Endothelial cell (in vitro differentiated cells): ENCODE results near the gene NNMT. TPM values are rescaled to one million over a fixed set of nuclear protein-coding genes. Genes with fewer than 3 reads are reported as not detected.

ENCODE experiments used
- DNase-seq: peaks from one replicate; pipeline ENCODE4 v3.0.0; 2021; ENCODE audit warnings: low spot score
- H3K27ac Mint-ChIP-seq: one replicate; pipeline ENCODE4 v1.8.0; 2021; ENCODE audit warnings: mixed read lengths, inconsistent platforms; ENCODE audit not compliant: unreplicated experiment
- H3K27me3 Mint-ChIP-seq: one replicate; pipeline ENCODE4 v1.8.0; 2021; ENCODE audit warnings: mild to moderate bottlenecking, moderate library complexity, mixed read lengths, inconsistent platforms; ENCODE audit not compliant: unreplicated experiment
- H3K36me3 Mint-ChIP-seq: one replicate; pipeline ENCODE4 v1.8.0; 2021; ENCODE audit warnings: mild to moderate bottlenecking, low read depth, mixed read lengths, inconsistent platforms; ENCODE audit not compliant: unreplicated experiment
- H3K4me1 Mint-ChIP-seq: one replicate; pipeline ENCODE4 v1.8.0; 2021; ENCODE audit warnings: mild to moderate bottlenecking, mixed read lengths, inconsistent platforms; ENCODE audit not compliant: unreplicated experiment
- H3K4me3 Mint-ChIP-seq: one replicate; pipeline ENCODE4 v1.8.0; 2021; ENCODE audit warnings: mild to moderate bottlenecking, mixed read lengths, inconsistent platforms; ENCODE audit not compliant: unreplicated experiment
- H3K9me3 Mint-ChIP-seq: one replicate; pipeline ENCODE4 v1.8.0; 2021; ENCODE audit warnings: mixed read lengths, inconsistent platforms; ENCODE audit not compliant: unreplicated experiment
- total RNA-seq: library from RNA; stranded (reverse); fragmentation: NEBNext Ultra II Directional; extraction: Animal tissue kit (Norgen Biotek cat#: 25700); gene quantifications from one replicate; pipeline ENCODE4 v1.2.1, GENCODE V29; 2021; ENCODE audit not compliant: unreplicated experiment
- TF ChIP-seq, protein P1 (sequence below): fragments of 200-600 bp; sonication (generic); IDR thresholded peaks from one replicate; pipeline ENCODE4 v1.5.0; 2021; ENCODE audit warnings: antibody characterized with exemption; ENCODE audit not compliant: unreplicated experiment

The NNMT gene
- total RNA-seq, 1 donor from 2014 or later, result not detected

DNA sequence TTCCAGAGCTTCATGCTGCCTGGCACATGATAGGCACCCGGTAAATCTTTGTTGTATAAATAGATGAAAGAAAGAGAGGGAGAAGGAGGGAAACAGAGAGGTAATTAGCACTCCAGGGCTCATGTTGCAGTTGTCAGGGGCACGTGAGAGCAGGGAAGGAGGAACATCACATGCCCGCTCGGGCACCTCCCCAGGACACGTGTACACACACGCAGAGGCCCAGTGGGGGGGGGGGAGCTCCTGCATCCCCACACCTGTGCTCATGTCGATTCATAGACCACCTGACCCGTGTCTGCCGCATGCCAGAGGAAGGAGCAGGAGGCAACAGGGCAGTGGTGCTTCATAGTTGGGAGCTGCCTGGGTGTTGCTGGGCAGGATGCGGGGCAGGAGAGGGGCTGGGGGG is 37.1 kb upstream of the NNMT start:
- no peak overlapping the region for H3K4me3 Mint-ChIP-seq
- H3K4me1 Mint-ChIP-seq, result no peaks in the 10 kb centered on the region
- DNase-seq, result no peak
- TF ChIP-seq, protein P1, sequence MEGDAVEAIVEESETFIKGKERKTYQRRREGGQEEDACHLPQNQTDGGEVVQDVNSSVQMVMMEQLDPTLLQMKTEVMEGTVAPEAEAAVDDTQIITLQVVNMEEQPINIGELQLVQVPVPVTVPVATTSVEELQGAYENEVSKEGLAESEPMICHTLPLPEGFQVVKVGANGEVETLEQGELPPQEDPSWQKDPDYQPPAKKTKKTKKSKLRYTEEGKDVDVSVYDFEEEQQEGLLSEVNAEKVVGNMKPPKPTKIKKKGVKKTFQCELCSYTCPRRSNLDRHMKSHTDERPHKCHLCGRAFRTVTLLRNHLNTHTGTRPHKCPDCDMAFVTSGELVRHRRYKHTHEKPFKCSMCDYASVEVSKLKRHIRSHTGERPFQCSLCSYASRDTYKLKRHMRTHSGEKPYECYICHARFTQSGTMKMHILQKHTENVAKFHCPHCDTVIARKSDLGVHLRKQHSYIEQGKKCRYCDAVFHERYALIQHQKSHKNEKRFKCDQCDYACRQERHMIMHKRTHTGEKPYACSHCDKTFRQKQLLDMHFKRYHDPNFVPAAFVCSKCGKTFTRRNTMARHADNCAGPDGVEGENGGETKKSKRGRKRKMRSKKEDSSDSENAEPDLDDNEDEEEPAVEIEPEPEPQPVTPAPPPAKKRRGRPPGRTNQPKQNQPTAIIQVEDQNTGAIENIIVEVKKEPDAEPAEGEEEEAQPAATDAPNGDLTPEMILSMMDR, result no peak
- H3K36me3 Mint-ChIP-seq, result no peaks in the 10 kb centered on the region
- H3K9me3 Mint-ChIP-seq, result no peaks in the 10 kb centered on the region
- H3K27me3 Mint-ChIP-seq, result no peaks in the 10 kb centered on the region
- H3K27ac Mint-ChIP-seq, result no peak overlapping the region

DNA sequence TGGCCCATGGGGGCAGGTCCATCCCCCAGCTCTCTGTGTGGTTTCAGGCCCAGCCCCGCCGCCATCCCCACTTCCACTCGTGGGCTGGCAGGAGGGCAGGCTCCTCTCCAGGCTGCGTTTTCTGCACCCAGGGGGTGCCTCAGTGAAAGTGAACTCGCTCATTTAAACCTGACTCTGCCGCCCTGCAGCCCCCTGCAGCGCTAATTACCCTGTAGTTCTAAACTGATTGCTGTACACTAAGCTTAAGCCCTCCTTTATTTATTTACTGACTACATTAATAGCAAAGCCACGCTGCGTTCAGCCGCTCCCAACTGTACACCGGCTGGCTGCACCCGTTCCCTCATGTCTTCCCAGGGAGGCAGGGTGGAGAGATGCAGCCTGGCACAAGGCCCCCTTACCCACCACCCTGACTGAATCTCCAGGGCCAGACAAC is 36.6 kb upstream of the NNMT start:
- no peak for DNase-seq
- no peak overlapping the region for H3K4me3 Mint-ChIP-seq
- H3K9me3 Mint-ChIP-seq, result no peaks in the 10 kb centered on the region
- no peaks in the 10 kb centered on the region for H3K4me1 Mint-ChIP-seq
- TF ChIP-seq, protein P1, result no peak
- H3K36me3 Mint-ChIP-seq, result no peaks in the 10 kb centered on the region
- H3K27ac Mint-ChIP-seq, result no peak overlapping the region
- H3K27me3 Mint-ChIP-seq, result no peaks in the 10 kb centered on the region

DNA sequence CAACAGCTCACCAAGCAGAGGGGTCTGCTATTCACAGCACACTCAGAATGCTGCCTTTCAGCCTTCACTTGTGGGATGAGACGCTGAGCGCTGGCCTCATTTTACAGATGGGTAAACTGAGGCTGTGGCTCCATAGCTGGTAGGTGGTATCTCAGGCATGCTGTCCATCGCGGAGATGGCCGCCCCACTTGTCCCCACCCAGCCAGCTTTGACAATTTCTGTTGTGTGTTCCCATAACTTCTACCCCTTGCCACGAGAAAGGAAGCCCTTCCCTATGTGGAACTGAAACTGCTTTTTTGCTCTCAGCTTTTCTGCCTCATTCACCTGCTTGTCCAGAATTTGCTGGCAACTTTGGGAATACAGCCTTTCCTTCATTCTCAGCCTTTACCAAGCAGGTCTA is 36.1 kb upstream of the NNMT start:
- Mint-ChIP-seq H3K4me3 (no peak overlapping the region), H3K27me3 (no peaks in the 10 kb centered on the region), H3K27ac (no peak overlapping the region), H3K36me3 (no peaks in the 10 kb centered on the region), H3K9me3 (no peaks in the 10 kb centered on the region), H3K4me1 (no peaks in the 10 kb centered on the region)
- TF ChIP-seq, protein P1, result no peak
- no peak for DNase-seq

DNA sequence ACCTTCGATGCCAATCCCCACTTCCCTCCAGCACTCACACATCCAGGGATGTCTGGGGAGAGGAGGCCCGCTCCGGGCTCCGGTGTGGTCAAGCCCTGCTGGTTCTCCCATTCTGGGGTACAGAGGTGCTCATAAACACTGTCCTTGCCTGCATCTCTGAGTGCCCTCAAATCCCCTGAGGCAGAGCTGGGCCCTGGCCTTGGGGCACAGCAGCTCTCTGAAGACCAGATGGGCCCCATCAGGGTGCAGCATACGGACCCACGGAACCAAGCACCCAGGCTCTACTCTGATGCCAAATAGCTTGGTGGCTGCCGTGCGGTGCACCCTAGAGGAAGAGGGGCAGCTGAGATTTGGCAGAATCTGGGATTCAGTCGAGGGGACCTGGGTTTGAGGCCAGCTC is 35.7 kb upstream of the NNMT start:
- TF ChIP-seq, protein P1, result no peak
- Mint-ChIP-seq H3K36me3 (no peaks in the 10 kb centered on the region), H3K4me3 (no peak overlapping the region), H3K4me1 (no peaks in the 10 kb centered on the region), H3K27me3 (no peaks in the 10 kb centered on the region), H3K27ac (no peak overlapping the region), H3K9me3 (no peaks in the 10 kb centered on the region)
- DNase-seq, result no peak

DNA sequence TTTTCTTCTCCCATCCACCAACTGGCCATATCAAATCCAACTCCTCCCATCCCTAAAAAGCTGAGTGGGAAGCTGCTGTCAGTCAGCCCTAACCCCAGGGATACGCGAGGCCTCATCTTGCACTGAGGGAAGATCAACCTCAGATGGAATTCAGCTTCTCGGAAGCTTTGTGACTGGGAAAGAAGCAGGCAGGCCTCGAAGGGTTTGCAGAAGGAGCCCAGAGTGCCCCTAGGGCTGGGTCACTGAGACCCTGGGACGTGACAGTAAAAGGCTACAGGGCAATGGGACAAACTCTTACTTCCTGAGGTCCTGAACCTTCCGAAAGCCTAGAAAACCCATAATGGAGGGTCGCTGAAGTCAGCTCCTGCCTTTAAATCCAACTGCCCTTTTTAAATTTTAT is 34.4 kb upstream of the NNMT start:
- H3K27me3 Mint-ChIP-seq, result no peaks in the 10 kb centered on the region
- no peaks in the 10 kb centered on the region for H3K36me3 Mint-ChIP-seq
- H3K4me1 Mint-ChIP-seq, result no peaks in the 10 kb centered on the region
- H3K4me3 Mint-ChIP-seq, result no peak overlapping the region
- H3K9me3 Mint-ChIP-seq, result no peaks in the 10 kb centered on the region
- H3K27ac Mint-ChIP-seq, result no peak overlapping the region
- TF ChIP-seq, protein P1, result no peak
- no peak for DNase-seq
